HG02588 (cell line): Measurements from ENCODE around the gene TTC16.

Source experiments
- ATAC-seq: cut with Tn5 transposase; IDR thresholded peaks from one replicate; pipeline ENCODE4 v1.9.1; 2021; ENCODE audit warnings: mild to moderate bottlenecking, moderate library complexity; ENCODE audit not compliant: unreplicated experiment

The TTC16 gene

DNA sequence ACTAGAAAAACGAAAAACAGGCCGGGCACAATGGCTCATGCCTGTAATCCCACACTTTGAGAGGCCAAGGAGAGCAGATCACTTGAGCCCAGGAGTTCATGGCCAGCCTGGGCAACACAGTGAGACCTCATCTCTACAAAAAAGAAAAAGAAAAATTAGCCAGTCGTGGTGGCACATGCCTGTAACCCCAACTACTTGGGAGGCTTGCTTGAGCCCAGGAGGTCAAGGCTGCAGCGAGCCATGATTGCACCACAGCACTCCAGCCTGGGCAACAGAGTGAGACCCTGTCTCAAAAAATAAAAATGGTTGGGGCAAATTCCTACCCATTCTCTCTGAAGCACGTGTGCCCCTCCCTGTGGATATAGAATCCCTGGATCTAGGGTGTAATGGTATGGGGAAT, 17.5 kb upstream of the TTC16 start:
- ATAC-seq, result no peak

DNA sequence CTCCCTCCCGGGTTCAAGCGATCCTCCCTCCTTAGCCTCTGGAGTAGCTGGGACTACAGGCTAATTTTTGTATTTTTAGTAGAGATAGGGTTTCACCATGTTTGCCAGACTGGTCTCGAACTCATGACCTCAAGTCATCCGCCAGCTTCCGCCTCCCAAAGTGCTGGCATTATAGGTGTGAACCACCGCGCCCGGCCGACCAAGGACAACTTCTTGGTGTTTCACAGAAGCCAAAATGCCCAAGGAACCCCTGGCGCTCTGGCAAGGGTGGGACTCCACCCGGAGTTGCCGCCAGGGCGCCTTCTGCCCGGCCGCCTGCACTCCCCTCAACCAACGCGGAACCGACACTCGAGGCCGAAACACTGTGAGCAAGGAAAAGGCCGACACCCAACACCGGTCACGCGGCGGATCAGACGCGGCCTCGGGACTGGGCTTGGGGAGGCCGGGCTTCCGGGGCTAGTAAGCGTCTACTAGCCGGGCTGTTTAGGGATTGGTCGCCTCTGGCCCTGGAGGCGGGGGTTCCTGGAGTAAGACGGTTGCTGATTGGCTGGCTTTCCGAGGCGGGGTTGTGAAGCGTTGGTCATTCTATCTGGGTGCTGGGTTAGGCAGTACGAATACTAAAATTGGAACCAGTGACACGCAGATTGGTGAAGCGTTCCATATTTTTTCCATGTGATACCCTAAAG, 16.8 kb upstream of the TTC16 start:
- ATAC-seq, result peak; percentile 83

GRCh38 chr9:127700140-127700539, 15.7 kb upstream of the TTC16 start:
- no peak for ATAC-seq

- no peak for ATAC-seq
These were observed 15.2 kb upstream of the TTC16 start for GRCh38 chr9:127700594-127701255.

DNA sequence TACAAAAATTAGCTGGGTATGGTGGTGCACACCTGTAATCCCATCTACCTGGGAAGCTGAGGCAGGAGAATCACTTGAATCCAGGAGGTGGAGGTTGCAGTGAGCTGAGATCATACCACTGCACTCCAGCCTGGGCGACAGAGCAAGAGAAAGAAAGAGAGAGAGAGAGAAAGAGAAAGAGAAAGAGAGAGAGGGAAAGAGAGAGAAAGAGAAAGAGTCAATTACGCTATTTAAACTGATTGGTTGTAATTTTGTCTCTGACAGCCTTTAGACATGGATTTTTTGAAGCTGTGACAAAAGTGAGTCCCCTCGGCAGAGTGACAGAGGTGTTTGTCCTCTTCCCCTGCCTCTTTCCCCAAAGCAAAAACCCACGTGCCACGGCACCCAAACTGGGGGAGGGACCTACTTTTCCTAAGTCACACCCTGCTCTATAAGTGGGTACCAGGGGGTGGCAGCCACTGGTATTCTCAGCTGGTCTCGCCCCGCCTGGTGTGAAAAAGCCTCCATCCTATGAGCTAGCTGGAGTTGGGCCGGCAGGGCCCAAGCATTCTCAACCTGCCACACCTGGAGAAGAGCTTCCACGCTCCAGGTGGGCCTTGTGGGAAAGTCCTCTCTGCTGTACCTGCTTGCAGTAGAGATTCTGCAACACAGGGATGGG, 12.5 kb upstream of the TTC16 start:
- no peak for ATAC-seq

DNA sequence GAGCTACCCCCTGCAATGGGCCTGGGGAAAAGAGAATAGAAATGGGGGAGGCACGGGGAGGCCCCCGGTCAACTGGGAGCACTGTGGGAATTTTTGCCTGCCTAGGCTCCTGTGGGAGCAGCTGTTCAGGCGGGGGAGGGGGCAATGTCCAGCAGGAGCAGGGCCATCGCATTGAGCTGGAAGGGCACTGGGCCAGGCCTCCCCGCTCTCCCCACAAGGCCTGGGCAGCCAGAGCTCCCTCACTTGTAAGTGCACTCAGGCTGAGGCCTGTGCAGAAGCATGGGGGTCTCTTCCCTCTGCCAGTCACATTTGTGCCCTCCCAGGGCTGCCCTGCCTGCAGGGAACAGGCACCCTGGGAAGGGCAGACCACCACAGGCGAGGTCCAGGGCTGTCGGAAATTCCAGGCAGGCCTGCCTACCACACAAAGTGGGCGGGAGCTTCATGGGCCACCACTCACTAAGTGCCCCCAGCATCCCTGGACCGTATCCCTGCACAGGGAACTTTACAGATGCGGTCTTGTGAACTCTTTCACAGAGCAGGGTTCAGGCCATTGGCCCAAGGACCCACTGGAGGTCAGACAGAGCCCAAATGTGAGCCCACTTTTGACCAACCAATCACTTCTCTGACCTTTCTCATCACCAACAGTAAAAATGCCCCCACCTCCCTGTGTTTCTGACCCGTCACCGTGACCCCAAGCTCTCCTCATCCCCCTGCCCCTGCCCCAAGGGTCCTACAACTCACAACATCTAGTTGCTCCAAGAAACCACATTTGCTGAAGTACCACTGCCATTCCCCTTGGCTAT, 10.1 kb upstream of the TTC16 start:
- no peak for ATAC-seq

- ATAC-seq, result no peak
These were observed 9.0 kb upstream of the TTC16 start, which contains the start of gene CFAP157 for GRCh38 chr9:127706836-127707241. TSS of gene CFAP157 (plus strand) at chr9:127706988. CDS start at chr9:127707032, 44 bp downstream.

- no peak for ATAC-seq
These were observed 8.1 kb upstream of the TTC16 start for GRCh38 chr9:127707766-127708165.

- ATAC-seq, result no peak
These were observed 6.8 kb upstream of the TTC16 start for GRCh38 chr9:127708952-127709587.

DNA sequence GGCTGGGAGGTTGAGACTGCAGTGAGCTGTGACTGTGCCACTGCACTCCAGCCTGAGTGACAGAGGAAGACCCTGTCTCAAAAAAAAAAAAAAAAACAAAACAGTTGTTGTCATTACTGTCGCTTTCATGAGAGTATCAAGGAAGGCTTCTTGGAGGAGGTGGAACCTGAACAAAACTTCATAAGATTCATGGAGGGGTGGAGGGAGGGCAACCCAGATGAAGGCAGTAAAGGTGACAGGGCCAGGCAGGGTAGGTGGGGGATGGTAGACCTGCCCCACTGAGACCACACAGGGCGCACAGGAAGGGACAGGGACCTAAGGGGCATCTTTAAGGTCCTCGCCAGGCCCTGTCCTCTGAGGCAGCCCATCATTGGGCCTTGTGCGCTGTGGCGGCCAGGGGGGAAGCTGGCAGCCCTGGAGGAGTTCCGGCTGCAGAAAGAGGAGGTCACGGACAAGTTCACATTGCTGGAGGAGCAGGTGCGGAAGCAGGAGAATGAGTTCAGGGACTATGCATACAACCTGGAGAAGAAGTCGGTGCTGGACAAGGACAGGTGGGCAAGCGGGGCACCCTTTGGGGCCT, 5.6 kb upstream of the TTC16 start:
- ATAC-seq, result no peak

GRCh38 chr9:127711226-127711701, 4.6 kb upstream of the TTC16 start:
- ATAC-seq, result no peak

- ATAC-seq, result no peak
These were observed 4.0 kb upstream of the TTC16 start for GRCh38 chr9:127711831-127712274.

DNA sequence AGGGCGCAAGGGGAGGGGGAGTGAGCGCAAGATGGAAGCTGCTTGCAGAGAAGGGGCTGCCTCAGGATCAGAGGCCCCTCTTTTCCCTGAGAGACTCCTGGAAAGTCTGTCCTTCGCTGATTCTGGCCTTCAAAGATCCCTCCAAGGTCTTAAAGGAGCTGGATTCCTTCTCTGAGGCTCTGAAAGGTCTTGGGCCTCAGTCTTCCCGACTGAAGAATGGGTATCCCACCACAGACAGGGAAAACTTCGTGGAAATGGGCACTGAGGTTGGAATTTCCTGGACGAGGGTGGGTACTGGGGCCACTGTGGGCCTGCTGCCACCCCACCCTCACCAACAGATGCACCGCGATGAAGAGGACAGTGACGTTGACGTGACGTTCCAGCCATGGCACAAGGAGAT, 3.5 kb upstream of the TTC16 start:
- ATAC-seq, result no peak

DNA sequence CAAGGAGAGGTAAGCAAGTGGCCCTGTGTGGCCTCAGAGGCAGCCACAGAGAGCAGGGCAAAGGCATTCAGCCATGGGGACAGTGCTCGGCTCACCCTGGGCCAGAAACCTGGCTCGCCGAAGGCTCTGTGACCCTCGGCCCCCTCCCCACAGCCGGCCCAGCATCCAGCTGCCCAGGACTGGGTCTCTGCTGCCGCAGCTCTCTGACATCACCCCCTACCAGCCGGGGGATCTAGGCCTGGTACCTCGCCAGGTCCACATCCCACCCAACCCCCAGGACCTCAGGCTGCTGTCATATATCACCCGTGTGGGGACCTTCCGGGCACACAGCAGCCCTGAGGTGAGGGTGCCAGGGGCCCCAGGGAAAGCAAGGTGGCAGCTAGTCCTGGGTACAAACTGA, 3.0 kb upstream of the TTC16 start:
- ATAC-seq, result no peak

DNA sequence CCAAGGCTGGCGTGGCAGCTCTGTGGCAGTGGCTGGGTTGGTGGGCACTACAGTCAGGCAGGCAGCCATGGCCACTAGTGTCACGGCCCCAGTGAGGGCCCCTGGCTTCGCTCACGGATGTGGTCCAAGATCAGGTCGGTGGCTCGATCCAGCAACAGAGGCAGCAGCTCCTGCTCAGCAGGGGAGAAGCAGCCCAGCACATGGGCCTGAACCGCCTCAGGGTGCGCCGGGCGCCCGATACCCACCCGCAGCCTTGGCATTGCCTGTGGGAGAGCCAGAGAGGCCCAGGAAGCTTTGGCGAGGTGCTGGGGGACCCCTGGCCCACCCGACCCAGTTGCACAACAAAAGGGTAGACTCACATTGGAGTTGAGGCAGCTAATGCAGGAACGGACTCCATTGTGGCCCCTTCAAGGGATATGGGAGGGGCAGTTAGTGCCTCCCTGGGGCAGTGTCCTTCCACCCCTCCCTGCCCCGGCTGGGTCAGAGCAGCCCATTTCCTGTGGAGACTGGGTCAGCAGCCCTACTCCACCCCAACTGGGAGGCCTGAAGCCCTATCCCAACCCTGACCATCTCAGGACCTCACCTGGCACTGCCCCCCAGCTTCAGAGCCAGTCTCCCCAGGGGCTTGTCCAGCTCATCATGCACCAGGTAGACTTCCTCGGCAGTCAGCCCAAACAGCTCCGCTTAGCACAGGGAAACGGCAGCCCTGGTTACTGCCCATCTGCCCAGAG, 1.7 kb upstream of the TTC16 start:
- no peak for ATAC-seq

- no peak for ATAC-seq
These were observed 869 bp upstream of the TTC16 start for GRCh38 chr9:127714951-127715469.

DNA sequence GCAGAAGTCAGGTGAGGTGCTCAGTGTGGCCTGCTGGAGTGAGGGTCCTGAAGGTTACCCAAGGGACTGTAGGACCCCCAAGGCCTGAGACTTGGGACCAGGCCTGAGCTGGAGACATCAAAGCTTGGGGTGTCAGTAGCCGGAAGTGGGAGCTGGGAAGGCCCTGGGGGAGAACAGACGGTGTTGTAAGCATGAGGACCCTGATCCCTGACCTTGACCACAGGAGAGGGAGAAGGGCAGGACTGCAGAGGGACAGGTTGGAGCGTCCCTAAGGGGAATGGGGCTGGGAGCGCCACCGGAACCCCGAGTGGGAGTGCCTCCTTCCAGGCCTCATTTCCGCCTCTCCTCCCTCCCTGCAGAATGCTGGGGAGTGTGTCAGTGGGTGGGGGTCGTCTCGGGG, 533 bp downstream of the TTC16 start:
- ATAC-seq, result no peak

GRCh38 chr9:127717766-127718165, 1.9 kb downstream of the TTC16 start:
- no peak for ATAC-seq
